HCEC 1CT (cell line): ENCODE measurements around the gene GPR156.
A peak's percentile ranks its signal among the peaks of the same experiment; 100 is the strongest.
"Not testable (repeated sequence)": the region's sequence is repeated elsewhere in the genome, so short reads cannot be mapped to it uniquely, and the experiment has no call there.

Experiments used
- DNase-seq: peaks from one replicate; pipeline ENCODE4 v3.0.0-alpha.2; 2017

Gene GPR156

GRCh38 chr3:120284747-120285507 is at the start of gene GPR156:
GPR156 (minus strand) TSS chr3:120285222; CDS start chr3:120244098, 41,124 bp downstream.
- no peak for DNase-seq

GRCh38 chr3:120332646-120333045 is 47.6 kb upstream of the GPR156 start:
- no peak for DNase-seq

- DNase-seq = no peak
These were observed 46.1 kb upstream of the GPR156 start for GRCh38 chr3:120331076-120331475.

DNA sequence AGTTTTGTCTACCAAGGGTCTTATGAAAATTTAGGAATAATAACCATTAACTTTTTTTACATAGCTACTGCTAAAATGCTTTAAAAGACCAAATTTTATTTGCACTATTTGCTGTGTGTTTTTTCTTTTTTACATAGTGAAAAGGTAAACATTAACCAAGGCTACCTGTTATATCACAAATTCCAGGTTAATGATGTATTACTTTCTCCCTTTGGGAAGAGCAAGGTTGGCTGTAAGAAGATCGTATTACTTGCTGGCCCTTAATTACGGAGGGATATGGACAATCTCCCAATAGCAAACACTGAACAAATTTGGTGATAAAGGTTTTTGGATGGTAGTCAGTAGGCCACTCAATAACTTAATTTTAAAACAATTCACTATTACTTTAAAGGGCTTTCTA is 41.8 kb upstream of the GPR156 start:
- DNase-seq = no peak

DNA sequence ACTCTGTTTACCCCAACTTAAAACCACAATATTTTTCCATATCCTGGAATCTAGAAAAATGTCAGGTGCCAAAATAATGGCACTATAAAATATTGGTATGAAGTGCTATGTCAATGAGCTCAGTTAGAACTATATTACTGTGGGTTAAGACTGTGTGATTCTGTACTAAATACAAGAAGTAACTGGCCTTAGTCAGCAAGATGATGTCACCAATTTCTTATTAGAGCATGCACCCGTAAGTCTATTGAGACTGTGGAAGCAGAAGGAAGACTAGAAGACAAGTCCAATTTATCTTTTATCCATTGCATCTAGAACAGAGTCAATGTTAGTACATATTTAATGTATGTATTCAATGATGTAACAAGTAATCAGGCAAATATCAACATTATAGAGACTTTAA is 39.2 kb upstream of the GPR156 start:
- peak; percentile 5 for DNase-seq

DNA sequence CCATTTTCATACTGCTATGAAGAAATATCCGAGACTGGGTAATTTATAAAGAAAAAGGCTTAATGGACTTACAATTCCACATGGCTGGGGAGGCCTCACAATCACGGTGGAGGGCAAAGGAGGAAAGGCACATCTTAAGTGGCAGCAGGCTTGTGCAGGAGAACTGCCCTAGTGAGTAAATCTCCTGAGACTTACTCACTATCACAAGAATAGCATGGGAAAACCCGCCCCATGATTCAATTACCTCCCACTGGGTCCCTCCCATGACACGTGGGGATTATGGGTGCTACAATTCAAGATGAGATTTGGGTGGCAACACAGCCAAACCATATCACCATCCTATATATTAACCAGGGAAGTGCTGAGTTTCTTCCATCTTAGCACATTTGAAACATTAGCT is 38.7 kb upstream of the GPR156 start:
- not testable (repeated sequence) for DNase-seq

DNA sequence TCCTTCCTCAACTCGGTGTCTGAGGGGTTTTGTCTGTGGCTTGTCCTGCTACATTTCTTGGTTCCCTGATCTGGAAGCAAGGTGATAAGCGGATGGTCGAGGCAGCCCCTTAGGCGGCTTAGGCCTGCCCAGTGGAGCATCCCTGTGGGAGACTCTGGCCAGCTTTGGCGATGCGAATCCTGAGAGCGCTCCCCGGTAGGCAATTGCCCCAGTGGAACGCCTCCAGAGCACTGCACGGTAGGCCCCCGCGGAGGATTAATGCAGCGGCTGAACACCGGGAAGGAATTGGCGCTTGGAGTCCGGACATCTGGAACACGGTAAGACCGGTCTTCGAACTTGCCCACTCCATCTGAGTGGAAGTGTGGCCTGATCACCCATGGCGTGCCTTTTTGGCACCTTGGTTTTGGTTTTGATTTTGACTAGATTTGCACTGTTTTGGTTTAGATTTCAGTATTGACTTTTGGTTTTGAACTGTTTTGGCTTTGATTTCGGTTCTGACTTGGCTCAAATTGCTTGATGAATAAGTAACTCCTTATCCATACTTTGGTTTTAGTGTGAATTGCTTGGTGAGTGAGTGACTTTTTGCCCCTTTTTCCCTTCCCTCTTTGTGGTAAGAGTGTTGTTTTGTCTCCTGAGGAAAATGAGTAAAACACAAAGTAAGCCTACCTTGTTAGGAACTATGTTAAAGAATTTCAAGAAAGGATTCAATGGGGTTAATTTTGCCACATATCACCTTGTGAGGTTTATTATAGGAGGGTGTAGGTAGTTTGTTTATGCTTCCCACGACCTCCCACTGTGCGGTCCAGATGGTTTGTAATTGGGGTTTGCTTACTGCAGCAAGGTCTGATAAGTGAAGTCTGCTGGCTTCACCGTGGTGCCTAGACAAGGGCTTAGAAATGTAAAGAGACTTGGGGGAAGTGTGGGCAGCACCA is 27.1 kb upstream of the GPR156 start:
- DNase-seq = no peak

DNA sequence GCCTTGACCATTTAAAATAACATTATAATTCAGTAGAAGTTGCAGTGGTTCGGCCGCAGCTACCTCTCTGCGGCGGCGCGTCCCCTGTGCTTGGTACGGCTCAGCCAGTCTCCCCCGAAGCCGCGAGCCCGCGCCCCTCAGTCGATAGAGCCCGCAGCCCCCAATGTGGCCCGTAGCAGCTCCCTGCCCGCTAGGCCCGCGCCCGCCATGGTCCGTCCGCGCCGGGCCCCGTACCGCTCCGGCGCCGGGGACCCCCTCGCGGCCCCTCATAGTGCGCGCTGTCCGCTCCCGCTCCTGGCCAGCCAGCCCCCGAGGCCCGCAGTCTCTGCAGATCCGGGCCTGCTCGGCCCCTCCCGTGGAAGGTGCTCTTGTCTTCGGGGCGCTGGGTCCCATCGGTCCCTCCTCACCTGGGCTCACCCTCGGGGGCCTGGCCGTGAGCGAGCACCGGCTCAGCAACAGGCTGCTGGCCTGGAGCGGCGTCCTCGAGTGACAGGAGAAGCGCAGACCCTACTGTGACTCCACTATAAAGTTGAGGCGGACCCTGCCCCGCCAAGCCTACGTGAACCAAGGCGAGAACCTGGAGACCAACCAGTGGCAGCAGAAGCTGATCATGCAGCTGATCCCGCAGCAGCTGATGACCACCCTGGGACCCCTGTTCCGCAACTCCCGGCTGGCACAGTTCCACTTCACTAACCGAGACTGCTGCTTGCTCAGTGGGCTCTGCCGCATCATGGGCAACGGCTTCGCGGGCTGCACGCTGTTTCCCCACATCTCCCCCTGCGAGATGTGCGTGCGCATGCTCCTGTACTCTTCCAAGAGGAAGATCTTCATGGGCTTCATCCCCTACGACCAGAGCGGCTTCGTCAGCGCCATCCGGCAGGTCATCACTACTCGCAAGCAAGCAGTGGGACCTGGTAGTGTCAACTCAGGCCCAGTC is 21.8 kb upstream of the GPR156 start:
- DNase-seq = no peak

DNA sequence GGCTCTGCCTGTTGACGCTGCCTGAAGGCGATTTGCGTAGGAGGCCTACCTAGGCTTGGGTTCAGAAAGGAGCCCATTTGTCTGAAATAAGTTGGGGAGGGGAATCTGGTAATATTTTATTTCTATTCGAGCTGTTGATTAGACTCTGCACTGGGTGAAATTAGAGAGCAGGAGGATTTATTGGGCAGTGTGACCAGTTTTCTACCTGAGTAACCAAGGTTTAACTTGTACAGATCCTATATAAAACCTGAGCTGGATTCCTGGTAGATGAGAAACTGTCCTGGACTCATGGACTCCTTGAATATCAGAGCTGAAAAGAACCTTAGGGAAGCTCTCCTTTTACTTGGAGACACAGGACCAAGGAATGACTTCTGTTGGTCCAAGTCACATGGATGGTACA is 19.6 kb upstream of the GPR156 start:
- DNase-seq = no peak

DNA sequence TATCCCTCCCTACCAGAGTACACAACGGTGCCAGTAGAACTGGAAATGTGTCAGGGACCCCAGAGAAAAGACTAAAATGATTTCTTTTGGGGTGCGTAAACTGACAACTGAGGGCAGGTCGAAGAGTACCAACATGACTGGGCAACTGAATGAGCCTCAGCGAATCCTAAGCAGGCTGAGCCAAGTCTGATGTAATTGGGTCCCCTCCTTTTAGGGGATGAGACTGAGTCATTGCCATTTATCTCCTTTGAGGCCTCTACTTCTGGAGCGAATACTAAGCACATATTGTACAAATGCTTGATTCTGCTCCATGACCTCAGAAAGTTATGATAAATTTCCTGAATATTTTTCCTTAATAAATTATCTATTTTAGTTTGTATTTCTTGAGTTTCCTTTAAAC is 17.3 kb upstream of the GPR156 start:
- no peak for DNase-seq

DNA sequence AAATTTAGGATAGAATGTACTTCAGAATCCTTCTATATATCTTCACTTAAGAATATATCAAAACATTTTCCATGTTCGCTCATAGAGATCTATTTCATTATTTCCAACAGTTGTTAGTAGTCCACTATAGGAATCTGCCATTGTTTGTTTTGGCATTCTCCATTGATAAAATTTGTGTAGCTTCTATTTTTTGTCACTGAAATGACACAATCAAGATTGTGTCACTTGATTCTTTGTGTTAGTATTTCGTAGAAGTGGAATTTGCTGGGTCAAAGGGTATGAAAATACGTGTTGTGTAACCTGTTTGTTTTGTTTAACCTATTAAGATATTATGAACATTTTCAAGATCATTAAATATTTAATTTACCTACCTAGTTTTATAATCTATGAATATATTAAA is 15.9 kb upstream of the GPR156 start:
- no peak for DNase-seq

DNA sequence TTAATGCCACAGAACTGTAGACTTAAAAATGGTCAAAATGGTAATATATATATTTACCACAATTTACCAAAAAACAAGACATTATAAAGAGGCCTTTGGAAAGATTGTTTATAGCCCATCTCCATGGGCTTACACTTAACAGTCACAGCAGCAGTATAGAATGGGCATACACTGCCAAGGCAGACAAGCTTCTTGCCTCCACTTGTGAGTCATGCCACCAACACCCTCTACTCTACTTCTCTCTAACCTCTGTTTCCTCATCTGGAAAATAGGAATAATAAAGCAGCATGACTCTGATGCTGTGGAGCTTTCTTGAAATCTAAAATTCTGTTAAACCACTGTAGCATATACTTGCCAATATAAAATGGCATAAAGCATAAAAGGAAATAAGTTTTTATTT is 14.4 kb upstream of the GPR156 start:
- no peak for DNase-seq

- no peak for DNase-seq
These were observed 14.0 kb upstream of the GPR156 start for GRCh38 chr3:120298996-120299395.

DNA sequence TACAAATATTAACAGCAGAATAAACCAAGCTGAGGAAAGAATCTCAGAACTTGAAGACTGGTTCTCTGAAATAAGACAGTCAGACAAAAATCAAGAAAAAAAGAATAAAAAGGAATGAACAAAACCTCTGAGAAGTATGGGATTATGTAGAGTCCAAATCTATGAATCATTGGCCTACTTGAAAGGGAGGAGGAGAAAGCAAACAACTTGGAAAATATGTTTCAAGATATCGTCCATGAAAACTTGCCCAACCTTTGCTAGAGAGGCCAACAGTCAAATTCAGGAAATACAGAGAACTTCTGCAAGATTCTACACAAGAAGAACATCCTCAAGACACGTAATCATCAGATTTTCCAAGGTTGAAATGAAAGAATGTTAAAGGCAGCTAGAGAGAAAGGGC is 6.5 kb upstream of the GPR156 start:
- DNase-seq = not testable (repeated sequence)

DNA sequence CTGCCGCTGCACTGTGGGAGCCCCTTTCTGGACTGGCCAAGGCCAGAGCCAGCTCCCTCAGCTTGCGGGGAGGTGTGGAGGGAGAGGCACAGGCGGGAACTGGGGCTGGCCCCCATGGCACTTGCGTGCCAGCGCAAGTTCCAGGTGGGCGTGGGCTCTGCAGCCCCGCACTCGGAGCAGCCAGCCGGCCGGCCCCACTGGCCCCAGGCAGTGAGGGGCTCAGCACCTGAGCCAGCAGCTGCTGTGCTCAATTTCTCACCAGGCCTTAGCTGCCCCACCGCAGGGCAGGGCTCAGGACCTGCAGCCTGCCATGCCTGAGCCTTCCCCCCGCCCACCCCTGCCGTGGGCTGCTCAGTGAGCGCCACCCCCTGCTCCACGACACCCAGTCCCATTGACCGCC is 4.6 kb upstream of the GPR156 start:
- DNase-seq = no peak

- DNase-seq = no peak
These were observed 1.4 kb upstream of the GPR156 start for GRCh38 chr3:120286465-120286864.

GRCh38 chr3:120285508-120285841 is 453 bp upstream of the GPR156 start:
- DNase-seq = no peak

DNA sequence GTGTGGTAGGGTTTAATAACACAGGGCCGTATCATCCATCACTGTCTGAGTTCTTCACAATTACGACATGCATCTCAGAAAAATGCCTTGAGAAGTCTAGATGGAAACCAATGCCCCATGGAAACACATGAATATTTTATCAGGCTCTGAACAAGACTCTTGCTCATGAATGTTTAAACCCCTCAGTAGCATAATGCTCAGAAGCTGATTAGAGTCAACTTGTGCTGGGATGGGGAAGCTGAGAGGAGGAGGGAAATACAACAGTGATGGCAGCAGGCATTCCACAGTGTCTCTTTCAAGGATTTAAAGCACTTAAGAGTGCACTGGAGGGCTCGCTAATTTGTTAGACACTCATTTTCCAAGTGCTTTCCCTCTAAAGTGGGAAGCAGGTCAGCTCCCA is 3.8 kb downstream of the GPR156 start:
- DNase-seq = no peak

- no peak for DNase-seq
These were observed 4.5 kb downstream of the GPR156 start for GRCh38 chr3:120280566-120280965.

DNA sequence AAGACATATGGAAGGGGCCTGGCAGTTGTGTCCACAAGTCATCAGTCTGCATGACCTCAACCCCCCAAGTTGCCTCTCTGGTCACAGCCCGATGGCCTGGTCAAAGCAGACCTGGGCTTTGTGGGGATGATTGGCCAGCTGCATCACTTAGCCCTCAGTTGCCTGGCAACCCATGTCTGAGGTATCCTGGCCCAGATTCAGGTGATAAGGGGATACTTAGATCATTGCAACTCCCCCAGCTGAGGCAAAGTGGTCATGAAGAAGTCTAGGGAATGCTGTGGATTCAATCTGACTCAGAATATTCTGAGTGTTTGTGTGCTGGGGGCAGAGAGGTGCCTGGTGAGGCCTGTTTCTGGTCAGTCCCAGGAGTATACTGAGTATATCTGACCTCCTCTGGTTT is 5.0 kb downstream of the GPR156 start:
- DNase-seq = no peak

DNA sequence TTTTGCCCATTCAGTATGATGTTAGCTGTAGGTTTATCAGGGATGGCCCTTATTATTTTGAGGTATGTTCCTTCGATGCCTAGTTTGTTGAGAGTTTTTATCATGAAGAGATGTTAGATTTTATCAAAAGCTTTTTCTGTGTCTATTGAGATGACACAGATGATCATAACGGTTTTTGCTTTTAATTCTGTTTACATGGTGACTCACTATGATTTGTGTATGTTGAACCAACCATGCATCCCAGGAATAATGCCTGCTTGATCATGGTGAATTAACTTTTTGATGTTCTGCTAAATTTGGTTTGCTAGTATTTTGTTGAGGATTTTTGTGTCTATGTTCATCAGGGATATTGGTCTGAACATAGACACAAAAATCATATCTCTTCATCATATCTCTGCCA is 8.3 kb downstream of the GPR156 start:
- DNase-seq = peak; percentile 5

DNA sequence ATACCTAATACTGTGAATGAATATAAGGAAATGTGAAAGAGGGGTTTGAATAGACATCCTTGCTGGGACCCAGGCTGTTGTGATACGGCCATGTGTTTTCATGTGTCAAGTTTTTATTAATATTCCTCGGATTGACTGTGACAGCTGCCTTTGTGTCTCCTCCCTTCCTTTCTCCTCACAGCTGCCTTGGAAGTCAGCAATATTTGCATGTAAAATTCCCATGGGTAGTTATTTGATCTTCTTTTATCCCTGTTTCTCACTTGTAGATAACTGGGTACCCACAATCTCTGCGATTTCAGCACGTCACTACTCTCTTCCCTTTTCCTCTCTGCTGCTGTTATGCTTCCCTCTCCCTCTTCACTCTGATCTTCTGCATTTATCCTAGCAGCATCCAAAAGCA is 9.4 kb downstream of the GPR156 start:
- no peak for DNase-seq

- DNase-seq = no peak
These were observed 10.3 kb downstream of the GPR156 start for GRCh38 chr3:120274739-120275167.
